Muscle layer of duodenum (tissue), 2 donors: ENCODE measurements around the gene TAF11L14.
"Not testable (repeated sequence)": the region's sequence is repeated elsewhere in the genome, so short reads cannot be mapped to it uniquely, and the experiment has no call there.

ENCODE experiments used
- H3K27ac ChIP-seq: one replicate; pipeline ENCODE4 v1.7.0; 2013; ENCODE audit warnings: mild to moderate bottlenecking, low read length
- H3K27me3 ChIP-seq: one replicate; pipeline ENCODE4 v1.7.0; 2013; ENCODE audit warnings: low read depth, mild to moderate bottlenecking, control low read depth, low read length
- H3K36me3 ChIP-seq, 2 donors: one replicate each; pipeline ENCODE4 v1.7.0; 2013; ENCODE audit warnings: low read length in 2 of 2, control low read depth in 1 of 2, mild to moderate bottlenecking in 1 of 2; ENCODE audit not compliant: insufficient read depth in 2 of 2, control insufficient read depth in 1 of 2
- H3K4me1 ChIP-seq, 2 donors: one replicate each; pipeline ENCODE4 v1.7.0; 2013; ENCODE audit warnings: low read length in 2 of 2, mild to moderate bottlenecking in 2 of 2, control low read depth in 1 of 2, moderate library complexity in 1 of 2; ENCODE audit not compliant: insufficient read depth in 2 of 2, control insufficient read depth in 1 of 2
- H3K4me3 ChIP-seq, 2 donors: one replicate each; pipeline ENCODE4 v1.7.0; 2013; ENCODE audit warnings: low read length in 2 of 2, low read depth in 1 of 2, mild to moderate bottlenecking in 1 of 2
- H3K9me3 ChIP-seq, 2 donors: one replicate each; pipeline ENCODE4 v1.7.0; 2013; ENCODE audit warnings: low read length in 2 of 2, control low read depth in 1 of 2, mild to moderate bottlenecking in 1 of 2; ENCODE audit not compliant: control insufficient read depth in 1 of 2
- donor health status: healthy.

The TAF11L14 gene

GRCh38 chr5:17625686-17626085 is 8.6 kb upstream of the TAF11L14 start:
- no peaks in the 10 kb centered on the region for H3K9me3 ChIP-seq
- H3K4me1 ChIP-seq, result no peaks in the 10 kb centered on the region
- no peaks in the 10 kb centered on the region for H3K27me3 ChIP-seq
- H3K4me3 ChIP-seq, result no peak overlapping the region
- H3K36me3 ChIP-seq, result no peaks in the 10 kb centered on the region
- H3K27ac ChIP-seq, result no peak overlapping the region

DNA sequence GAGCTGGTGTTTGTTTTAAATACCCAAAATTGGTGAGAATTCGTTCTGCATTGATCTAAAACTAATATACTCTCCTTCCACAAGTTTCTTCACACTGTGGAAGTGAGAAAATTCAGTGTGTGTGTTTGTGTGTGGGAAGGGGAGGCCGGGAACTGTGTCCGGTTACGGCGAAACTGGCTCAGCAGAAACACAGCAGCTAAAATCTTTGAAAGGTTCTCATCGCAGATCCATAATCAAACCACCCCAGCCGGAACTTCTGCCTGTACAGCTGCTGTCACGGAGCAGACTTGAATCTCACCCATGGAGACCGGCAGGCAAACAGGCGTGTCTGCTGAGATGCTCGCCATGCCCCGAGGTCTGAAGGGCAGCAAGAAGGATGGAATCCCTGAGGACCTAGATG is 2.5 kb upstream of the TAF11L14 start, which contains the start of gene TAF11L13:
TAF11L13 (plus strand) TSS at position 301 of the 400 bp plus-strand sequence.
- not testable (repeated sequence) for H3K4me3 ChIP-seq, H3K27me3 ChIP-seq, H3K36me3 ChIP-seq, H3K9me3 ChIP-seq, H3K27ac ChIP-seq, H3K4me1 ChIP-seq

- H3K9me3 ChIP-seq, H3K4me1 ChIP-seq, H3K27me3 ChIP-seq, H3K4me3 ChIP-seq, H3K36me3 ChIP-seq, H3K27ac ChIP-seq: not testable (repeated sequence)
Measured at GRCh38 chr5:17649232-17649631, 15.0 kb downstream of the TAF11L14 start.

DNA sequence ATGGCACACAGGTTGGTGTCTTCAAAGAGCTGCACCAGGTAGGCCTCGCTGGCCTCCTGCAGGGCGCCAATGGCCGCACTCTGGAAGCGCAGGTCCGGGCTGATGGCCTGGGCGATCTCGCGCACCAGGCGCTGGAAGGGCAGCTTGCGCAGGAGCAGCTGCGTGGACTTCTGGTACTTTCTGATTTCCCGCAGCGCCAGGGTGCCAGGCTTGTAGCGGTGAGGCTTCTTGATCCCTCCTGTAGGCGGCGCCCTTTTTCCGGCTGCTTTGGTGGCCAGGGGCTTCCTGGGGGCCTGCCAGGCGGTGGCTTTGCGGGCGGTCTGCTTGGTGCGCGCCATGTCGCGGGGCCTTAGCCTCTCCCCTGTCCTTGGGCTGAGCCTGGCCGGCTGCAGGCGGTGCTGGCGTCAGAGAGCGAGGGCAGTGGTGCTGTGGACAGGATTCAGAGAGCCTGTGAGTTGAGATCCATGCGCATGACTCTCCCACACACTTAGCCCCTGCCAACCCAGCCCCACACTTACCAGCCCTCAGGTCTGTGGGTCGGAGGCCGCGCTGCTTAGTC is 21.0 kb downstream of the TAF11L14 start:
- H3K36me3 ChIP-seq, H3K9me3 ChIP-seq, H3K4me3 ChIP-seq, H3K27ac ChIP-seq, H3K27me3 ChIP-seq, H3K4me1 ChIP-seq: not testable (repeated sequence)

- no peaks in the 10 kb centered on the region for H3K36me3 ChIP-seq
- no peak overlapping the region for H3K4me3 ChIP-seq
- no peaks in the 10 kb centered on the region for H3K27me3 ChIP-seq
- no peak overlapping the region for H3K27ac ChIP-seq
- no peaks in the 10 kb centered on the region for H3K4me1 ChIP-seq
- H3K9me3 ChIP-seq, result no peaks in the 10 kb centered on the region
Measured at GRCh38 chr5:17655921-17656320, 21.7 kb downstream of the TAF11L14 start.

DNA sequence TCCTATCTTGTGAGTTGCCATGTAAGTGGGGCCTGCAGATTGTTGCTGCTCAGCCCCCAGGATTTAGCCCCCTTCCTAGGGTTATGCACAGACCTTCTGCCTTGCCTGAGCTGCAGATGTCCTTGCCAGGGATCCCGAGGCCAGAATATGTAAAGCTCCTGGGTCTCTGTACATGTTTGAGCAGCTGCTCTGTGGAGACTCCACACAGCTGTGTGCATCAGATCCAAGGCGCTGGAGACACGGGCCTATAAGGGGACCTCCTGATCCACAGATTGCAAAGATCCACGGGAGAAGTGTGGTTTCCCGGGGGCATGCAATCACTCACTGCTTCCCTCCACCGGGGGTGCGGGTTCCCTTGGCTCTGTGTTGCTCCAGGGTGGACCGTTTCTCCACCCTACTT is 28.9 kb downstream of the TAF11L14 start:
- no peaks in the 10 kb centered on the region for H3K4me1 ChIP-seq
- H3K4me3 ChIP-seq, result no peak overlapping the region
- peaks cover 0 to 2% of the 10 kb centered on the region in 2 donors for H3K9me3 ChIP-seq
- H3K36me3 ChIP-seq, result no peaks in the 10 kb centered on the region
- H3K27me3 ChIP-seq, result no peaks in the 10 kb centered on the region
- no peak overlapping the region for H3K27ac ChIP-seq

- Histone ChIP-seq H3K27me3 (no peaks in the 10 kb centered on the region), H3K36me3 (no peaks in the 10 kb centered on the region), H3K4me1 (no peaks in the 10 kb centered on the region), H3K9me3 (peaks cover 0 to 2% of the 10 kb centered on the region in 2 donors), H3K4me3 (no peak overlapping the region), H3K27ac (no peak overlapping the region)
Measured at GRCh38 chr5:17665836-17666235, 31.6 kb downstream of the TAF11L14 start.

DNA sequence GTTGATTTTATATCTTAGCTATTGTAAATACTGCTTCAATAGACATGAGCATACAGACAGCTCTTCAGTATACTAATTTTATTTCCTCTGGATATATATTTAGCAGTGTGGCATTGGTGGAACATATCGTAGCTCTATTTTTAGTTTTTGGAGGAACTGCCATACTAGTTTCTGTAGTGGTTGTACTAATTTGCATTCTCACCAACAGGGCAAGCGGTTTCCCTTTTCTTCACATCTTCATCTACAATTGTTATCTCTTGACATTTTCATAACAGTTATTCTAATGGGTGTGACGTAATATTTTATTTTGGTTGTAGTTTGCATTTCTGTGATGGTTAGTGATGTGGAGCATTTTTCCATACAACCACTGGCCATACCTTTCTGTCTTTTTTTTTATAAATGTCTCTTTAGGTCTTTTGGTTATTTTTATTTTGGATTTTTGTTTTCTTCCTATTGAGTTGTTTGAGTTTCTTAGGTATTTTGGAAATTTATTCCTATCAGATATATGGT is 32.5 kb downstream of the TAF11L14 start:
- Histone ChIP-seq H3K4me1 (no peaks in the 10 kb centered on the region), H3K4me3 (no peak overlapping the region), H3K9me3 (no peaks in the 10 kb centered on the region), H3K27ac (no peak overlapping the region), H3K36me3 (no peaks in the 10 kb centered on the region), H3K27me3 (no peaks in the 10 kb centered on the region)

- Histone ChIP-seq H3K27me3 (no peaks in the 10 kb centered on the region), H3K27ac (no peak overlapping the region), H3K4me1 (no peaks in the 10 kb centered on the region), H3K4me3 (no peak overlapping the region), H3K9me3 (no peaks in the 10 kb centered on the region), H3K36me3 (no peaks in the 10 kb centered on the region)
Measured at GRCh38 chr5:17670353-17670752, 36.1 kb downstream of the TAF11L14 start.

GRCh38 chr5:17678751-17679324 is 44.6 kb downstream of the TAF11L14 start:
- no peaks in the 10 kb centered on the region for H3K36me3 ChIP-seq
- H3K27ac ChIP-seq, result no peak overlapping the region
- H3K27me3 ChIP-seq, result no peaks in the 10 kb centered on the region
- H3K4me1 ChIP-seq, result no peaks in the 10 kb centered on the region
- H3K4me3 ChIP-seq, result no peak overlapping the region
- no peaks in the 10 kb centered on the region for H3K9me3 ChIP-seq

DNA sequence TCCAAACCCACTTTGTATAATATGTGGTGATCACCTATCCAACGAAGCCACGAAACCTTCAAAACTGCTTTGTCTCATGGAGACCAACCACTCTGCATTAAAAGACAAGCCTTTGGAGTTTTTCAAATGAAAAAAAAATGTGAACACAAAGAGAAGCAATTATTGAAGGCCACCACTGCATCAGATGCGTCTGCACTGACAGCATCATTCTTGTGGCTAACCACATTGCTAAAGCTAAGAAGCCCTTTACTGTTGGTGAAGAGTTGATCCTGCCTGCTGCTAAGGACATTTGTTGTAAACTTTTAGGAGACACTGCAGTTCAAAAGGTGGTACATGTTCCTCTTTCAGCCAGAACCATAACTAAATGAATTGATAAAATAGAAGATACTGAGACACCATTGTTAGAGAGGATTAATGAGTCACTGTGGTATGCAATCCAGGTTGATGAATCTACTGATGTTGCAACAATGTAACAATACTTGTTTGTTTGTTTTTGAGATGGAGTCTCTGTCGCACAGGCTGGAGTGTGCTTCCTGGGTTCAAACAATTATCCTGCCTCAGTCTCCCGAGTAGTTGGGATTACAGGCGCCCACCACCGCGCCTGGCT is 45.4 kb downstream of the TAF11L14 start:
- no peaks in the 10 kb centered on the region for H3K9me3 ChIP-seq
- no peak overlapping the region for H3K4me3 ChIP-seq
- H3K36me3 ChIP-seq, result no peaks in the 10 kb centered on the region
- no peak overlapping the region for H3K27ac ChIP-seq
- H3K4me1 ChIP-seq, result no peaks in the 10 kb centered on the region
- no peaks in the 10 kb centered on the region for H3K27me3 ChIP-seq

- Histone ChIP-seq H3K4me3 (no peak overlapping the region), H3K36me3 (no peaks in the 10 kb centered on the region), H3K27ac (no peak overlapping the region), H3K27me3 (no peaks in the 10 kb centered on the region), H3K9me3 (no peaks in the 10 kb centered on the region), H3K4me1 (no peaks in the 10 kb centered on the region)
Measured at GRCh38 chr5:17680737-17681136, 46.5 kb downstream of the TAF11L14 start.
